GM19324 (cell line): Measurements from ENCODE around the gene ZNF740.
"Not testable (repeated sequence)": the region's sequence is repeated elsewhere in the genome, so short reads cannot be mapped to it uniquely, and the experiment has no call there.

Experiments
- ATAC-seq: cut with Tn5 transposase; IDR thresholded peaks from one replicate; pipeline ENCODE4 v1.9.1; 2021; ENCODE audit warnings: mild to moderate bottlenecking, moderate library complexity; ENCODE audit not compliant: unreplicated experiment, low FRiP score

The ZNF740 gene

GRCh38 chr12:53193985-53194716 lies 13.6 kb downstream of the ZNF740 start:
- ATAC-seq, result no peak

- ATAC-seq, result no peak
Measured at GRCh38 chr12:53194973-53195372, 14.5 kb downstream of the ZNF740 start.

- ATAC-seq, result no peak
Measured at GRCh38 chr12:53195516-53196420, 15.2 kb downstream of the ZNF740 start.

GRCh38 chr12:53196486-53196885 lies 16.0 kb downstream of the ZNF740 start:
- no peak for ATAC-seq

- ATAC-seq, result no peak
Measured at GRCh38 chr12:53197011-53197640, 16.6 kb downstream of the ZNF740 start.

- no peak for ATAC-seq
Measured at GRCh38 chr12:53198486-53199110, 18.1 kb downstream of the ZNF740 start.

GRCh38 chr12:53199700-53200099 lies 19.2 kb downstream of the ZNF740 start:
- ATAC-seq, result no peak

GRCh38 chr12:53200107-53200457 lies 19.6 kb downstream of the ZNF740 start:
- ATAC-seq, result no peak

GRCh38 chr12:53200458-53201176 lies 20.1 kb downstream of the ZNF740 start:
- peak; percentile 65 for ATAC-seq

GRCh38 chr12:53201177-53201541 lies 20.6 kb downstream of the ZNF740 start:
- no peak for ATAC-seq

GRCh38 chr12:53201639-53202038 lies 21.1 kb downstream of the ZNF740 start:
- no peak for ATAC-seq

GRCh38 chr12:53202316-53202715 lies 21.8 kb downstream of the ZNF740 start:
- ATAC-seq, result not testable (repeated sequence)

- no peak for ATAC-seq
Measured at GRCh38 chr12:53204351-53204750, 23.8 kb downstream of the ZNF740 start.

- peak; percentile 45 for ATAC-seq
Measured at GRCh38 chr12:53205747-53206419, 25.4 kb downstream of the ZNF740 start.

GRCh38 chr12:53207042-53207441 lies 26.5 kb downstream of the ZNF740 start, which contains the start of gene ITGB7:
Gene ITGB7 (minus strand): TSS chr12:53207251. CDS start chr12:53200443, 6,808 bp downstream.
- no peak for ATAC-seq

- ATAC-seq, result no peak
Measured at GRCh38 chr12:53208435-53208834, 27.9 kb downstream of the ZNF740 start.

GRCh38 chr12:53208877-53209463 lies 28.4 kb downstream of the ZNF740 start:
- peak; percentile 57 for ATAC-seq

GRCh38 chr12:53210843-53211242 lies 30.3 kb downstream of the ZNF740 start:
- ATAC-seq, result no peak
